SK-N-SH treated with all-trans-retinoic acid at 6 μM for 48 hours (cell line): Measurements from ENCODE around the gene NKAIN4.

ENCODE experiments used
- ATAC-seq: fragments of 200-7000 bp; cut with Tn5 transposase; 3 replicates; pipeline ENCODE4 v1.9.1; 2020; ENCODE audit warnings: mild to moderate bottlenecking, moderate library complexity
- ARNTL ChIP-seq: fragments of 450-650 bp; formaldehyde crosslinking; IDR thresholded peaks from 2 replicates; pipeline ENCODE4 v1.5.0; 2020; ENCODE audit warnings: low read depth, mild to moderate bottlenecking, moderate library complexity, borderline replicate concordance
- CREB5 ChIP-seq: fragments of 250-450 bp; sonication (Bioruptor Pico); IDR thresholded peaks from 2 replicates; pipeline ENCODE4 v1.5.1; 2020; ENCODE audit warnings: low read depth, mild to moderate bottlenecking, moderate library complexity
- CSDC2 ChIP-seq: fragments of 250-450 bp; sonication (Bioruptor Pico); IDR thresholded peaks from 2 replicates; pipeline ENCODE4 v1.5.0; 2020; ENCODE audit warnings: mild to moderate bottlenecking, moderate library complexity
- GLIS3 ChIP-seq: fragments of 250-450 bp; sonication (Bioruptor Pico); IDR thresholded peaks from 2 replicates; pipeline ENCODE4 v1.5.0; 2020; ENCODE audit warnings: mild to moderate bottlenecking, moderate library complexity
- POU6F1 ChIP-seq: fragments of 250-450 bp; sonication (Bioruptor Pico); IDR thresholded peaks from 2 replicates; pipeline ENCODE4 v1.8.0; 2021; ENCODE audit warnings: low read depth, mild to moderate bottlenecking, moderate library complexity, borderline replicate concordance
- PPARA ChIP-seq: fragments of 250-450 bp; sonication (Bioruptor Pico); IDR thresholded peaks from 2 replicates; pipeline ENCODE4 v1.5.0; 2020; ENCODE audit warnings: mild to moderate bottlenecking, borderline replicate concordance
- RARB ChIP-seq: fragments of 250-450 bp; sonication (Bioruptor Pico); IDR thresholded peaks from 2 replicates; pipeline ENCODE4 v1.8.0; 2021; ENCODE audit warnings: mild to moderate bottlenecking, moderate library complexity
- SNAI2 ChIP-seq: fragments of 250-450 bp; sonication (Bioruptor Pico); IDR thresholded peaks from 2 replicates; pipeline ENCODE4 v1.5.0; 2020; ENCODE audit warnings: mild to moderate bottlenecking, moderate library complexity
- TCF4 ChIP-seq: fragments of 250-450 bp; sonication (Bioruptor Pico); IDR thresholded peaks from 2 replicates; pipeline ENCODE4 v1.8.0; 2021; ENCODE audit warnings: mild to moderate bottlenecking, moderate library complexity, borderline replicate concordance
- TSHZ2 ChIP-seq: fragments of 250-450 bp; sonication (Bioruptor Pico); IDR thresholded peaks from 2 replicates; pipeline ENCODE4 v1.5.0; 2020; ENCODE audit warnings: mild to moderate bottlenecking, moderate library complexity
- ZC3H10 ChIP-seq: fragments of 250-450 bp; sonication (Bioruptor Pico); IDR thresholded peaks from 2 replicates; pipeline ENCODE4 v1.5.1; 2021; ENCODE audit warnings: mild to moderate bottlenecking, moderate library complexity
- ZFP3 ChIP-seq: fragments of 250-450 bp; sonication (Bioruptor Pico); IDR thresholded peaks from 2 replicates; pipeline ENCODE4 v1.5.0; 2020; ENCODE audit warnings: mild to moderate bottlenecking, moderate library complexity
- ZNF8 ChIP-seq: fragments of 450-650 bp; formaldehyde crosslinking; IDR thresholded peaks from 2 replicates; pipeline ENCODE4 v1.5.0; 2020; ENCODE audit warnings: mild to moderate bottlenecking, moderate library complexity
- TF ChIP-seq, protein P1 (sequence below): fragments of 250-450 bp; sonication (Bioruptor Pico); IDR thresholded peaks from 2 replicates; pipeline ENCODE4 v1.5.1; 2021; ENCODE audit warnings: mild to moderate bottlenecking, moderate library complexity

Gene NKAIN4

GRCh38 chr20:63294536-63294900 is 40.3 kb upstream of the NKAIN4 start:
- TF ChIP-seq, protein P1, sequence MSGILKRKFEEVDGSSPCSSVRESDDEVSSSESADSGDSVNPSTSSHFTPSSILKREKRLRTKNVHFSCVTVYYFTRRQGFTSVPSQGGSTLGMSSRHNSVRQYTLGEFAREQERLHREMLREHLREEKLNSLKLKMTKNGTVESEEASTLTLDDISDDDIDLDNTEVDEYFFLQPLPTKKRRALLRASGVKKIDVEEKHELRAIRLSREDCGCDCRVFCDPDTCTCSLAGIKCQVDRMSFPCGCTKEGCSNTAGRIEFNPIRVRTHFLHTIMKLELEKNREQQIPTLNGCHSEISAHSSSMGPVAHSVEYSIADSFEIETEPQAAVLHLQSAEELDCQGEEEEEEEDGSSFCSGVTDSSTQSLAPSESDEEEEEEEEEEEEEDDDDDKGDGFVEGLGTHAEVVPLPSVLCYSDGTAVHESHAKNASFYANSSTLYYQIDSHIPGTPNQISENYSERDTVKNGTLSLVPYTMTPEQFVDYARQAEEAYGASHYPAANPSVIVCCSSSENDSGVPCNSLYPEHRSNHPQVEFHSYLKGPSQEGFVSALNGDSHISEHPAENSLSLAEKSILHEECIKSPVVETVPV (CRISPR knock-in tag) = no peak
- TF ChIP-seq CSDC2 = no peak
- TF ChIP-seq ZNF8 = no peak
- TF ChIP-seq TCF4 = no peak
- no peak for TF ChIP-seq GLIS3 (CRISPR knock-in tag)
- no peak for TF ChIP-seq ARNTL (CRISPR knock-in tag)
- no peak for TF ChIP-seq POU6F1
- TF ChIP-seq TSHZ2 (CRISPR knock-in tag) = no peak
- no peak for TF ChIP-seq PPARA (CRISPR knock-in tag)

GRCh38 chr20:63293871-63294535 is 39.7 kb upstream of the NKAIN4 start:
- no peak for TF ChIP-seq ZFP3 (CRISPR knock-in tag)
- no peak for TF ChIP-seq TSHZ2 (CRISPR knock-in tag)
- TF ChIP-seq SNAI2 (CRISPR knock-in tag) = no peak
- TF ChIP-seq CREB5 (CRISPR knock-in tag) = no peak
- TF ChIP-seq ZC3H10 (CRISPR knock-in tag) = no peak
- no peak for TF ChIP-seq PPARA (CRISPR knock-in tag)
- TF ChIP-seq POU6F1 = no peak
- no peak for ATAC-seq

More at GRCh38 chr20:63294536-63294900, 40.3 kb upstream of the NKAIN4 start:
- ATAC-seq = no peak

DNA sequence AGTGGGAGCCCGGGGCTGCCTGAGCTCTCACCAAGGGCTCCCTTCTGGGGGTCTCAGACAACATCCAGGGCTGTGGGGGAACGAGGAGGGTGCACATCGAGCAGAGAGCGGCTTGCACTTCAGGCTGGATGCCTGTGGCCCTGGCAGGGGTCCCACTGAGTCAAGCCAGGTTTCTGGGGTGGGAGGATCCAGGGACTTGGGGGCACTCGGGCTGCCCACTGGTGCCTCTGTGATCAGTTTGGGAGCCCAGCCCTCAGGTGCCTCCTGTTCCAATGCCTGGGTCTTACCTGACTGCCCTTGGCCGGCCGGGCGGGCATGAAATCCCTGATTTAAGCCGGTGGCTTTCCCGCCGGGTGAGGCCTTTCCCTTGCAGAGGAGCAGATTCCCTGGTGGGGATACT is 39.2 kb upstream of the NKAIN4 start:
- no peak for TF ChIP-seq TCF4
- TF ChIP-seq POU6F1 = no peak
- no peak for TF ChIP-seq PPARA (CRISPR knock-in tag)
- TF ChIP-seq RARB = no peak
- TF ChIP-seq, protein P1 (CRISPR knock-in tag) = no peak
- ATAC-seq = no peak
